H54 (cell line): Measurements from ENCODE around the gene ARHGAP20.

Source experiments
- DNase-seq: peaks from one replicate; pipeline ENCODE4 v3.0.0; 2011; ENCODE audit warnings: low spot score, mixed read lengths; ENCODE audit not compliant: insufficient read length
- FAIRE-seq: peaks from 3 replicates; lab custom pipeline; 2011; peaks lifted over from hg19 to GRCh38; lab: Jason Lieb, UNC
- POLR2A ChIP-seq: IDR thresholded peaks from 2 replicates; pipeline ENCODE4 v1.6.1; 2011; ENCODE audit warnings: low read depth, mild to moderate bottlenecking, low read length

Gene ARHGAP20, protein sequence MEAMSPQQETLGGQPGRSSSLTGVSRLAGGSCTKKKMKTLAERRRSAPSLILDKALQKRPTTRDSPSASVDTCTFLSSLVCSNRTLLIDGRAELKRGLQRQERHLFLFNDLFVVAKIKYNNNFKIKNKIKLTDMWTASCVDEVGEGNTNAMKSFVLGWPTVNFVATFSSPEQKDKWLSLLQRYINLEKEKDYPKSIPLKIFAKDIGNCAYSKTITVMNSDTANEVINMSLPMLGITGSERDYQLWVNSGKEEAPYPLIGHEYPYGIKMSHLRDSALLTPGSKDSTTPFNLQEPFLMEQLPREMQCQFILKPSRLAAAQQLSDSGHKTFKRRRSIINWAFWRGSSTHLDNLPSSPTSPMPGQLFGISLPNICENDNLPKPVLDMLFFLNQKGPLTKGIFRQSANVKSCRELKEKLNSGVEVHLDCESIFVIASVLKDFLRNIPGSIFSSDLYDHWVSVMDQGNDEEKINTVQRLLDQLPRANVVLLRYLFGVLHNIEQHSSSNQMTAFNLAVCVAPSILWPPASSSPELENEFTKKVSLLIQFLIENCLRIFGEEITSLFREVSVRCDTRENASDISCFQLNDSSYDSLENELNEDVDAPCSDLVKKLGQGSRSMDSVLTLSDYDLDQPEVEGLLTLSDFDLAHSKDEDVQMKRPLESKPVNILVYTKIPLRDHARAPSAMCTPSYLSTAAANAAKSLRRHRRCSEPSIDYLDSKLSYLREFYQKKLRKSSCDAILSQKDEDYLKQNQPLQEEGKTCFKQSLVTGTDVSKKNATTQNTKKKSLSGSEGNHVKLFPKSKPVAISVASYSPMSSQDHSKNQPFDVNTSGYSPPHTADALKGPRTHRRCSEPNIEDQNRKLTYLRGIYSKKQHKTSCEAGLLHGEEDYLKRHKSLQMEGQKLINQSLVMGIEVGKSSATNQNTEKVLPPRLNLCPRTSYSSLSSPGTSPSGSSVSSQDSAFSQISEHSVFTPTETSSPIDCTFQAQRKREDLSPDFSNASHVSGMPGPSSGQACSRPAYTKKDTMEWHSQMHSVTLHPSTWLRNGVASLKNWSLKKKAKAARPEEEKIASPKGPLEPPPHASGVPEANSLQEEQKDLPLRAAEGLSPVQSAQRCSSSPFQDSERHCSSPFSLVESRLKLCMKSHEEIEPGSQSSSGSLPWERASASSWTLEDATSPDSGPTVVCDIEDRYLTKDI

DNA sequence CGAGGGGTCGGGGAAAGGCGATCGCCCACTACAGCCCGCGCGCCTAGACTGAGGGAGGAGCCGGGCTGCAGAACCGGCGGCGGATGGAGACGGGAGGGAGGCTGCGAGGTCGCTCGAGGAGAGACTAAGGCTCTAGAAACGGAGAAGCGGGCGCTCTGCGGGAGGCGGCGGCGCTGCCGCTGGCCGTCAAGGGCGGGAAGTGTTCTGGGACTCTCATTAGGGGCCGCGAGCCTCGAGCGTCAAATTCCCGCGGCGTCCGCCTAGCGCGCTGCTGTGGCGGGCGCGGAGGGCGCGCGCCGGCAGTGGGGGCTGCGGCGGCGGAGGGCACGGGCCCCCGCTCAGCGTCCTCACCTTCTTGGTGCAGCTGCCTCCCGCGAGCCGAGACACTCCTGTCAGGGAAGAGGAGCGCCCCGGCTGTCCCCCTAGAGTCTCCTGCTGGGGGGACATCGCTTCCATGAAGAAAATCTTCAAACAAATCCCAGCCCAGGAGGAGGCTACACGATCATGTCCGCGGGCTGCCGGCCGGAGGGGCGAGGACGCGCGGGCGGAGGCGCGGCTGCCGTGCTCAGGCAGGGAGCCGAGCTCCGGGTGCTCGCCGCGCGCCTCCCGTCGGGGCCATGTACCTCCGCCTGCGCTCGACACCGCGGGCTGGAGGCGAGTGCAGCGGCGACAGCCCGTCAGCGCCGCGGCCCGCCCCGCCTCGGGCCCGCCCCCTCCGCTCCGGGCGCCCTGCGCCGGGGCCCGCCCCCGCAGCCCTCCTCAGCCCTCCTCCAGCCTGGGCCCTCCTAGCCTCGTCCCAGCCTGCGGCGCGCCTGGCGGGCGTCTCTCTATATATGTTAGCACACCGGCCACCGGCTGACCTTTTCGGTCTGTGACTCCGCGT is at the start of gene ARHGAP20:
TSS of gene ARHGAP20 (minus strand) at position 662 of the 883 bp plus-strand sequence. CDS start at position 456, 206 bp downstream.
- no peak for FAIRE-seq
- no peak for DNase-seq
- TF ChIP-seq POLR2A: no peak

GRCh38 chr11:110761991-110762390 is 49.8 kb upstream of the ARHGAP20 start:
- FAIRE-seq (no peak), DNase-seq (no peak)
- TF ChIP-seq POLR2A: no peak

DNA sequence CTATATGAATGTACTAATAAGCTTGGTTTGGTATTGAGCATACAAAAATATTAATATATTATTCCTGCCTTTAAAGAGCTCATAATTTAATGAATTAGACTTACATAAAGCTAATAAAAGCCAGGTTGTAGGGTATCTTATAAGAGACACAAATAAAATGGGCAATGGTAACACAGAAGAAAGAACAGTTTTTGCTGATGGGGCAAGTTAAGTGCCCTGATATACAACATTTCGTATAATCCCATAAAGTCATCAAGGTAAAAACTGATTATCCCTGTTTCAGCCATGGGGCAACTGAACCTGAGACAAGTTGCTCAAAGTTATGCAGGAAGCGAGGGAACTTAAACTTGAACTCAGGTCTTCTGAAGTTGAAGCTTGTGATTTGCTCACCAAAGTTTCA is 48.9 kb upstream of the ARHGAP20 start:
- DNase-seq: no peak
- no peak for FAIRE-seq
- TF ChIP-seq POLR2A: no peak

GRCh38 chr11:110759972-110760381 is 47.7 kb upstream of the ARHGAP20 start:
- no peak for TF ChIP-seq POLR2A
- FAIRE-seq (no peak), DNase-seq (no peak)

DNA sequence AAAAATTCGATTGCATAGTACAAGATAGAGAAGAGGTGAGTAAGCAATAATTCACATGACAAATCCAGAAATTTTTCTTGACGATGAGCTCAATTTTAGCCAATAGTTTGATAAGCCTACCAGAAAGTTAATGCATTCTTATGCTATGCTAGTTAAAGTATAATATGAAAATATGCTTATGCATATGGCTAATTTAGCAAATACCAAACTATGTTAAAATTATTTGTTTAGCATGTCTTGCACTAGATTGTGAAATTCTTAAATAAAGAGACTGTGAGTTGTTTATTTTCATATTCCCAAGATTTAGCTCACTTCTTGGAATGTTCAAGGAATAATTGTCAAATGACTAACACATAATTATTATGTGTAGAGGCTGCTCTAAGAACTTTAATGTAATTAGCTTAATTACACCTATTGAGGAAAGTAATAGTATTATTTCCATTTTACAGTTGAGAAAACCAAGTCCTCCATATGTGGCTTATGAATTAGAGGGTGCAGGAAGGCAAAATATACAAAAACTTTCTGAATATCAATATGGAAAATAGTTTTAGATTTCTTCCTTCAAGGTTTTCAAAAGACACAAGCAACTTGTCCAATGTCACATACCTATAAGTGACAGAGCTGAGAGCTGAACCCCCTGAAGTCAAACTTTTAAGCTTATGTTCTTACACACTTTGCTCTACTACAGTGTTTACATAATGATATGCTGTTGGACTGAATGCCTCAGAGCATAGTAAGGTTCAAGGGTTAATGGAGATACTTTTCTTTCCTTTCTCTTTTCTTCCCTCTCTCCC is 45.9 kb upstream of the ARHGAP20 start:
- FAIRE-seq: no peak
- no peak for DNase-seq

GRCh38 chr11:110757066-110757465 is 44.8 kb upstream of the ARHGAP20 start:
- no peak for FAIRE-seq
- no peak for DNase-seq
- no peak for TF ChIP-seq POLR2A

More for the DNA sequence above, 45.9 kb upstream of the ARHGAP20 start:
- no peak for TF ChIP-seq POLR2A

- TF ChIP-seq POLR2A: no peak
- DNase-seq: no peak
- no peak for FAIRE-seq
Observed at GRCh38 chr11:110755941-110756340, 43.7 kb upstream of the ARHGAP20 start.

- FAIRE-seq (no peak), DNase-seq (no peak)
- no peak for TF ChIP-seq POLR2A
Observed at GRCh38 chr11:110752890-110753289, 40.7 kb upstream of the ARHGAP20 start.

GRCh38 chr11:110750100-110750499 is 37.9 kb upstream of the ARHGAP20 start:
- DNase-seq (no peak), FAIRE-seq (no peak)
- no peak for TF ChIP-seq POLR2A

DNA sequence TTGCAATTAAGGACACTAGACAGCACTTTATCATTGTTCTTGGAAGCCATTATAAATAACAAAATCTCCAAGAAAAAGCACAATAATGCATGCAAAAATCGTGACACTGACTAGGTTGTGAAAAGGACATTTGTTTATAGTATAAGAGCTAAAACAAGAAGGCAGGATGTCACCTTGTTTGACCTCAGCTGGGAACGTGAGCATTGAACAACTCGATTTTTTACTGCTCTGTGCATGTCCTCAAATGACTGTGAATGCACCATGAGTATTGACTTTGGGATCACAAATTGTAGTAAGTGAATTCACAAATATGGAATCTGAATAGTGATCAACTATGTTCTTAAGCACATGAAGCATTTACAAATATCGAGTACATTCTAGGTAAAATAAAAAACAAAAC is 35.3 kb upstream of the ARHGAP20 start:
- DNase-seq: no peak
- no peak for FAIRE-seq
- no peak for TF ChIP-seq POLR2A

GRCh38 chr11:110738641-110739040 is 26.4 kb upstream of the ARHGAP20 start:
- TF ChIP-seq POLR2A: no peak
- DNase-seq (no peak), FAIRE-seq (no peak)

DNA sequence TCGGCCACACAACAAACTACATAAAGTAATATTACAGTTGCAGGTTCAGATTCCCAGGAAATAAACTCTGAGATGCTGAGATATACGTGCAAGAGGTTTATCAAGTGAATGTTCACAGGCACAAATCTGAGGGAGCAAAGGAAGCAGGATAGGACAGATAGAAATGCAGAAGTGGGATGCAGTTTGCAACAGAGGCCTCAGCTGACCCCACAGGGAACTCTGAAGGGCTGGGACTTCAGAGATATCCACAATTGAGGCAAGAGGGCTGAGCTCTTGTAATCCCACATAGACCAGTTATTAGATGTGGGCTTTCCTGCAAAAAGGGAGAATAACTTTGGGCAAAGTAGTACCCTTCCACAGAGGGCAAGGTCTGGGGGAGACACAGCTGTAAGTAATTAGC is 25.4 kb upstream of the ARHGAP20 start:
- no peak for FAIRE-seq
- DNase-seq: no peak
- TF ChIP-seq POLR2A: no peak

DNA sequence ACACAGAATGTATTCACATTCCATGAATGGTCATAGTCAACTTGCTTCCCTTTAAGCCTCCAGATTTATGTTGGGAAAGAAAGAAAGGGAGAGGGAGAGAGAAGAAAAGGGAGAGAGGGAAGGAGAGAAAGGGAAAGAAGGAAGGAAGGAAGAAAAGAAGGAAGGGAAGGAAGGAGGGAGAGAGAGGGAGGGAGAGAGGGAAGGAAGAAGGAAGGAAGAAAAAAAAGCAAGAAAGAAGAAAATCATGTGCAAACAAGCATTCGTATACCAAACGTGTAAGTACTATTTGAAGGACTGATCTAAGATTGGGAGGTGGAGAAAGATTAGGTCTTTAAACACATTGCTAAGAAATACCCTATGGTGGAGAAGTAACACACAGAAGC is 23.9 kb upstream of the ARHGAP20 start:
- no peak for TF ChIP-seq POLR2A
- DNase-seq (no peak), FAIRE-seq (no peak)
